ENCODE results near the gene STRADB.

- no peak for TF ChIP-seq CTCF (conservative IDR thresholded peaks at IDR 0.05)
- no peak for TF ChIP-seq EZH2 (IDR thresholded peaks at IDR 0.05; ENCODE audit: low read depth)
Measured at GRCh38 chr2:201471732-201472393, 20.3 kb downstream of the STRADB start.
